HL-60 (cell line): ENCODE measurements around the gene WWOX.

Experiments
- DNase-seq, 2 experiments: peaks; one replicate each; pipeline ENCODE4 v3.0.0-alpha.2; 2010 to 2020; ENCODE audit warnings: low read depth in 1 of 2, low spot score in 1 of 2
- H3K27ac ChIP-seq: fragments of 250-450 bp; sonication (Bioruptor Pico); replicated peaks from 2 replicates; pipeline ENCODE4 v1.5.1; 2020; ENCODE audit warnings: mild to moderate bottlenecking, moderate library complexity
- H3K27me3 ChIP-seq: fragments of 250-450 bp; sonication (Bioruptor Pico); 2 replicates; pipeline ENCODE4 v1.5.1; 2021; ENCODE audit warnings: mild to moderate bottlenecking, moderate library complexity; ENCODE audit not compliant: insufficient read depth, poor library complexity, severe bottlenecking
- H3K4me3 ChIP-seq: replicated peaks from 2 replicates; pipeline ENCODE4 v1.5.1; 2011; ENCODE audit warnings: mild to moderate bottlenecking, control low read depth, low read length; ENCODE audit not compliant: insufficient read depth
- CTCF ChIP-seq: IDR thresholded peaks from one replicate; pipeline ENCODE4 v1.5.1; 2011; ENCODE audit warnings: low read length, control low read depth, inconsistent platforms; ENCODE audit not compliant: insufficient read depth
- GABPA ChIP-seq: IDR thresholded peaks from 2 replicates; pipeline ENCODE4 v1.6.1; 2012; ENCODE audit warnings: low read depth
- POLR2AphosphoS5 ChIP-seq: IDR thresholded peaks from 2 replicates; pipeline ENCODE4 v1.6.1; 2012; ENCODE audit warnings: low read depth
- REST ChIP-seq: IDR thresholded peaks from 2 replicates; pipeline ENCODE4 v1.6.1; 2012; ENCODE audit warnings: low read depth; ENCODE audit not compliant: insufficient replicate concordance
- SPI1 ChIP-seq: IDR thresholded peaks from 2 replicates; pipeline ENCODE4 v1.6.1; 2012; ENCODE audit warnings: low read depth, mild to moderate bottlenecking, borderline replicate concordance

Gene WWOX

GRCh38 chr16:78668393-78668792 lies 568.9 kb downstream of the WWOX start:
- no peak overlapping the region for H3K27ac ChIP-seq
- no peaks in the 10 kb centered on the region for H3K27me3 ChIP-seq
- TF ChIP-seq CTCF (no peak), REST (no peak), SPI1 (no peak), POLR2AphosphoS5 (no peak), GABPA (no peak)
- H3K4me3 ChIP-seq, result no peak overlapping the region
- DNase-seq, result no peak

GRCh38 chr16:78669994-78670393 lies 570.5 kb downstream of the WWOX start:
- no peak overlapping the region for H3K4me3 ChIP-seq
- TF ChIP-seq GABPA, result no peak
- no peak for TF ChIP-seq SPI1
- TF ChIP-seq POLR2AphosphoS5, result no peak
- TF ChIP-seq REST, result no peak
- TF ChIP-seq CTCF, result no peak
- H3K27ac ChIP-seq, result no peak overlapping the region

GRCh38 chr16:78672779-78673556 lies 573.5 kb downstream of the WWOX start:
- TF ChIP-seq REST (no peak), SPI1 (no peak), GABPA (no peak), POLR2AphosphoS5 (no peak), CTCF (no peak)
- H3K4me3 ChIP-seq, result no peak overlapping the region
- H3K27ac ChIP-seq, result no peak overlapping the region
- H3K27me3 ChIP-seq, result no peaks in the 10 kb centered on the region
- no peak for DNase-seq

More at GRCh38 chr16:78669994-78670393, 570.5 kb downstream of the WWOX start:
- DNase-seq, result no peak
- no peaks in the 10 kb centered on the region for H3K27me3 ChIP-seq
